SK-N-SH treated with all-trans-retinoic acid at 6 μM for 48 hours (cell line): ENCODE data around the gene RNF213.

ENCODE experiments used
- BACH2 ChIP-seq: fragments of 250-450 bp; sonication (Bioruptor Pico); IDR thresholded peaks from 2 replicates; pipeline ENCODE4 v1.9.0; 2021; ENCODE audit warnings: mild to moderate bottlenecking, borderline replicate concordance
- PPARA ChIP-seq: fragments of 250-450 bp; sonication (Bioruptor Pico); IDR thresholded peaks from 2 replicates; pipeline ENCODE4 v1.5.0; 2020; ENCODE audit warnings: mild to moderate bottlenecking, borderline replicate concordance
- RARB ChIP-seq: fragments of 250-450 bp; sonication (Bioruptor Pico); IDR thresholded peaks from 2 replicates; pipeline ENCODE4 v1.8.0; 2021; ENCODE audit warnings: mild to moderate bottlenecking, moderate library complexity
- SNAI2 ChIP-seq: fragments of 250-450 bp; sonication (Bioruptor Pico); IDR thresholded peaks from 2 replicates; pipeline ENCODE4 v1.5.0; 2020; ENCODE audit warnings: mild to moderate bottlenecking, moderate library complexity
- ZFP3 ChIP-seq: fragments of 250-450 bp; sonication (Bioruptor Pico); IDR thresholded peaks from 2 replicates; pipeline ENCODE4 v1.5.0; 2020; ENCODE audit warnings: mild to moderate bottlenecking, moderate library complexity

DNA sequence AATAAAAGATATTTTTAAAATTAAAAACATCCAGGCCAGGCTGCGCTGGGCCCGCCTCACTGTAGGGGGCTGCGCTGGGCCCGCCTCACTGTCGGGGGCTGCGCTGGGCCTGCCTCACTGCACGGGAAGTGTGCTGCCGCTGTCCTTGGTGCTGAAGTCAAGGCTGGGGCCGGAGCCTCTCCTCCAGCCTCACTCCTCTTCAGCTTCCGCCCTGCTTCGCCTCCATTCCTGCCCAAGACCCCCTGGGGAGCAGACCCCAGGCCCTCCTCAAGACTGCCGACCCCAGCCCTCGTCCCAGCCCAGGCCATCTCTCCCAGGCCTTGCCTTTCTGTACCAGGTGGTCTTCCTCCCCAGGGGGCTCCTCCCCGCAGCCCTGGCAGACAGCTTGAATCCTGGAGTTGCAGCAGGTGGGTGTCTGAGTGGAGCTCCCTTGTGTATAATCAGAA lies 180.5 kb downstream of the RNF213 start:
- TF ChIP-seq ZFP3 (CRISPR knock-in tag) (no peak), SNAI2 (no peak), RARB (CRISPR knock-in tag) (no peak), PPARA (CRISPR knock-in tag) (no peak), BACH2 (CRISPR knock-in tag) (no peak)
